Lower leg skin (tissue), 4 donors: Measurements from ENCODE around the gene IL1RAPL1. TPM values are rescaled to one million over a fixed set of nuclear protein-coding genes. Genes with fewer than 3 reads are reported as not detected.

Source experiments
- DNase-seq, 2 donors: peaks; one replicate each; pipeline ENCODE4 v3.0.0-alpha.2; 2019; ENCODE audit warnings: low spot score in 2 of 2
- H3K4me3 ChIP-seq: fragments of 200-600 bp; sonication (generic); 2 replicates; pipeline ENCODE4 v1.5.1; 2017; ENCODE audit warnings: mild to moderate bottlenecking, low read depth; ENCODE audit not compliant: poor library complexity, severe bottlenecking
- CTCF ChIP-seq, 3 donors: fragments of 450-650 bp; IDR thresholded peaks; one replicate each; pipeline ENCODE4 v1.5.1; 2016; ENCODE audit warnings: antibody characterized with exemption in 3 of 3, mild to moderate bottlenecking in 3 of 3, moderate library complexity in 2 of 3
- POLR2A ChIP-seq, 2 donors: fragments of 450-650 bp; IDR thresholded peaks; one replicate each; pipeline ENCODE4 v1.6.1; 2016 to 2017; ENCODE audit warnings: antibody characterized with exemption in 2 of 2, mild to moderate bottlenecking in 1 of 2, moderate library complexity in 1 of 2
- WGBS, 2 donors: methylation state at CpG; one replicate each; pipeline ENCODE4 v1.1.5; 2018; 5-methylcytosine and 5-hydroxymethylcytosine counted together
- intact Hi-C: fragments of 100-400 bp; cut with DNase I; formaldehyde crosslinking; loops from one replicate; pipeline ENCODE4 v1.15.0; 2023; ENCODE audit warnings: low total_unique reads
- total RNA-seq, 4 donors: library from RNA; depleted of rRNA; stranded (reverse); fragments of >200 nt; gene quantifications; one replicate each; pipeline ENCODE4 v1.1.0, GENCODE V29; 2016

The IL1RAPL1 gene
- total RNA-seq, 4 donors from 2014 or later = 0.07 to 1.8 (median 0.10) TPM; not detected in 1

GRCh38 chrX:29662759-29663503, 1075.7 kb downstream of the IL1RAPL1 start:
- no peak overlapping the region for H3K4me3 ChIP-seq
- no peak for DNase-seq
- intact Hi-C loops = no loop called here
- TF ChIP-seq POLR2A (IDR thresholded peaks at IDR 0.05) (no peak), CTCF (IDR thresholded peaks at IDR 0.05) (no peak)
- 38 to 48% methylated on average over 4 of the region's 4 CpGs for WGBS, 2 donors

DNA sequence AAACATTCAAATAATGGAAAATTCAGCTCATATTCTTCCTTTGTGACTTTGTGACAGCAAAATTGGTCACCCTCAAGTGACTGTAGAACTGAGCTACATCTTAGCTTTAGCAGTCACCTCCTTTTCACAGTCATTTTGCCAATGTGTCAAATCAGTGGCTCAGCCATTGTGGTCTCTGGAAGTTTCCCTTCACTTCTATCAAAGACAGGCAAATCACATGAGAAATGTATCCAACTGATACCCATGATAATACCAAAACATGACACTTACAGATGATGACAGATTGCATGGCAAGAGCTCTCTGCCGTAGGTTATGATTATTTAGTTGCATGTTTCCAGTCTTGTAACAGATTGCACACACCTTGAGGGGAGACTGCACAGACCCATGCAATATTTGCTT, 1078.3 kb downstream of the IL1RAPL1 start:
- WGBS, 2 donors = 73 to 82% methylated on average over 1 of the region's 1 CpG
- H3K4me3 ChIP-seq = no peak overlapping the region
- TF ChIP-seq POLR2A (IDR thresholded peaks at IDR 0.05) (no peak), CTCF (IDR thresholded peaks at IDR 0.05) (no peak)
- intact Hi-C loops = no loop called here
- DNase-seq = no peak

- intact Hi-C loops = no loop called here
- WGBS, 2 donors = 61 to 66% methylated on average over 5 of the region's 5 CpGs
- no peak for DNase-seq
- TF ChIP-seq POLR2A (IDR thresholded peaks at IDR 0.05) = no peak
- TF ChIP-seq CTCF (IDR thresholded peaks at IDR 0.05) = no peak
- H3K4me3 ChIP-seq = no peak overlapping the region
Measured at GRCh38 chrX:29666366-29666765, 1079.1 kb downstream of the IL1RAPL1 start.

DNA sequence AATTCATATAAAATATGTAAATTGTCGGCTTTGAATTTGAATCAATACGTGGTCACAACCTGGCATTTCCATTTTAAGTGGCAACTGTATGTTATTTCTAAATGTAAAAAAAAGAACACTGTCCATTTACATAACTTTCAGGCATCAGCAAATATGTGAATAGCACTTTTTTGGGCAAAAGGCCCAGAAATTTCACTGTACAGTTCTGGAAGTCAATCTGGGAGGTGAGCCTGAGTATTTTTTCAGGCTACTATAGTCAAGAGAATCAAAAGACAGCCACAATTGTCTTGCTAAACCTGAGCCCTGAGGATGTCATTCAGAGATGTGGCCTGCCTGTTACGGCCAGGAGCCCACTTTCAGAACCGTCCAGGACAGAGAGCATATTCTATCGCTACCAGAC, 1084.2 kb downstream of the IL1RAPL1 start:
- 84 to 92% methylated on average over 5 of the region's 5 CpGs for WGBS, 2 donors
- no peak overlapping the region for H3K4me3 ChIP-seq
- DNase-seq = no peak
- TF ChIP-seq POLR2A (IDR thresholded peaks at IDR 0.05) (no peak), CTCF (IDR thresholded peaks at IDR 0.05) (no peak)
- intact Hi-C loops = no loop called here

GRCh38 chrX:29687687-29688086, 1100.4 kb downstream of the IL1RAPL1 start:
- TF ChIP-seq POLR2A (IDR thresholded peaks at IDR 0.05) = no peak
- no peak for TF ChIP-seq CTCF (IDR thresholded peaks at IDR 0.05)
- intact Hi-C loops = no loop called here
- H3K4me3 ChIP-seq = no peak overlapping the region
- no peak for DNase-seq

DNA sequence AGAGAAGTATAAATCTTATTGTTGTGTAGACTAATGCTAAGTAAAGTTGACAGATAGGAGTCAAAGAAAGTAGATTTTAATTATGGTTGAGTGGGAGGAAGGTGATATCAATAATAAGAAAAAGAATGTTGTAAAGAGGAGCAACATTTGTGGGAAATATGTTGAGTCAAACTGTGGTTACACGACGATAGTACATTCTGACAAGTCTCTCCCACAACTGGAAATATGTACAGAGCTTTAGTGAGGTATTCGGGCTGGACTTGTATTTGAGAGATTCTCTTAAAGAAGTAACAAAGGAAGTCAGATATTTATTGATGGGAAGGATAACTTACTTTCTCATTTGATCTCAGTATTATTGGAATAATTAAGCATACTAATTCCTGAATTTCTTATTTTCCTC, 1102.8 kb downstream of the IL1RAPL1 start:
- no peak for DNase-seq
- H3K4me3 ChIP-seq = no peak overlapping the region
- intact Hi-C loops = no loop called here
- WGBS, 2 donors = 54 to 68% methylated on average over 3 of the region's 3 CpGs
- no peak for TF ChIP-seq POLR2A (IDR thresholded peaks at IDR 0.05)
- TF ChIP-seq CTCF (IDR thresholded peaks at IDR 0.05) = no peak
